22Rv1 (cell line): ENCODE data around the gene REST.

Experiments used
- CTCF ChIP-seq: fragments of 450-650 bp; IDR thresholded peaks from 2 replicates; pipeline ENCODE4 v1.5.1; 2017; ENCODE audit warnings: mild to moderate bottlenecking
- ZFX ChIP-seq: fragments of 450-650 bp; IDR thresholded peaks from 2 replicates; pipeline ENCODE4 v1.6.1; 2017; ENCODE audit warnings: antibody characterized with exemption, borderline replicate concordance

- TF ChIP-seq CTCF (peak; percentile 33; the same call in 1 of the 2 replicates), ZFX (no peak)
These were observed 746 bp downstream of the REST start for GRCh38 chr4:56908206-56909085.
